Esophagus muscularis mucosa (tissue), 4 donors: ENCODE measurements around the gene WNT7A. TPM values are rescaled to one million over a fixed set of nuclear protein-coding genes. Genes with fewer than 3 reads are reported as not detected.

Source experiments
- DNase-seq: peaks from one replicate; pipeline ENCODE4 v3.0.0-alpha.2; 2017; ENCODE audit errors: extremely low spot score
- H3K27ac ChIP-seq, 4 donors: fragments of 200-600 bp; sonication (generic); replicated peaks in 1 of 4; 1 replicate in 3 of 4; 2 replicates in 1 of 4; pipeline ENCODE4 v1.5.1; 2016 to 2019; ENCODE audit warnings: mild to moderate bottlenecking in 1 of 4
- H3K27me3 ChIP-seq, 4 donors: fragments of 200-600 bp; sonication (generic); one replicate each; pipeline versions ENCODE4 v1.5.1 to v1.6.0; 2016 to 2019
- H3K36me3 ChIP-seq, 4 donors: fragments of 200-600 bp; sonication (generic); one replicate each; pipeline ENCODE4 v1.5.1; 2016 to 2019
- H3K4me1 ChIP-seq, 4 donors: fragments of 200-600 bp; sonication (generic); one replicate each; pipeline ENCODE4 v1.5.1; 2016 to 2019
- H3K4me3 ChIP-seq, 4 donors: fragments of 200-600 bp; sonication (generic); 1 replicate in 2 of 4; 2 replicates in 2 of 4; pipeline ENCODE4 v1.5.1; 2016 to 2019; ENCODE audit warnings: mild to moderate bottlenecking in 4 of 4, moderate library complexity in 1 of 4
- H3K9me3 ChIP-seq, 4 donors: fragments of 200-600 bp; sonication (generic); 1 replicate in 3 of 4; 2 replicates in 1 of 4; pipeline ENCODE4 v1.5.1; 2016 to 2019
- CTCF ChIP-seq, 3 experiments: fragments of 200-600 bp in 2 of 3; fragments of 450-650 bp in 1 of 3; sonication (generic) in 2 of 3; IDR thresholded peaks; one replicate each; pipeline ENCODE4 v1.5.1; 2017 to 2019; ENCODE audit warnings: antibody characterized with exemption in 3 of 3, mild to moderate bottlenecking in 2 of 3, moderate library complexity in 1 of 3
- EP300 ChIP-seq: sonication (generic); formaldehyde crosslinking; IDR thresholded peaks from one replicate; pipeline ENCODE4 v1.6.1; 2017; ENCODE audit warnings: antibody characterized with exemption
- POLR2A ChIP-seq: fragments of 450-650 bp; IDR thresholded peaks from one replicate; pipeline ENCODE4 v1.6.1; 2017; ENCODE audit warnings: antibody characterized with exemption, moderate library complexity, mild to moderate bottlenecking, low read depth
- POLR2AphosphoS5 ChIP-seq, 2 donors: sonication (generic); formaldehyde crosslinking; IDR thresholded peaks; one replicate each; pipeline ENCODE4 v1.6.1; 2017; ENCODE audit warnings: antibody characterized with exemption in 2 of 2
- WGBS: methylation state at CpG from one replicate; pipeline ENCODE4 v1.1.5; 2018; 5-methylcytosine and 5-hydroxymethylcytosine counted together
- intact Hi-C: fragments of 100-400 bp; cut with DNase I; formaldehyde crosslinking; loops from one replicate; pipeline ENCODE4 v1.15.1; 2023
- total RNA-seq, 4 donors: library from RNA; depleted of rRNA; stranded (reverse); fragments of >200 nt; gene quantifications; one replicate each; pipeline versions ENCODE4 v1.1.0 to v1.2.1, GENCODE V29; 2016

Gene WNT7A
- total RNA-seq, 4 donors from 2014 or later: not detected

GRCh38 chr3:13885704-13886010 is 5.8 kb upstream of the WNT7A start:
- Histone ChIP-seq H3K36me3 (no peaks in the 10 kb centered on the region), H3K4me1 (peaks cover 2 to 3% (median 2%) of the 10 kb centered on the region in 4 donors), H3K4me3 (no peak overlapping the region), H3K27me3 (peaks cover 0 to 60% (median 10%) of the 10 kb centered on the region in 4 donors), H3K9me3 (peaks cover 0 to 9% (median 6%) of the 10 kb centered on the region in 4 donors), H3K27ac (no peak overlapping the region)
- no peak for TF ChIP-seq POLR2AphosphoS5 (IDR thresholded peaks at IDR 0.05)
- TF ChIP-seq EP300: no peak
- no peak for TF ChIP-seq POLR2A
- no peak for TF ChIP-seq CTCF (IDR thresholded peaks at IDR 0.05)
- peak; percentile 45 for DNase-seq
- WGBS: 40% methylated on average over 8 of the region's 8 CpGs
- intact Hi-C loops: loop anchor here (10.0 kb wide), 1 partner anchor 391 kb away; no protein-coding TSS in a partner anchor

GRCh38 chr3:13884851-13885703 is 5.2 kb upstream of the WNT7A start:
- TF ChIP-seq POLR2A: no peak
- TF ChIP-seq CTCF (IDR thresholded peaks at IDR 0.05): peak; percentile 9 to 38 (median 24)
- peaks cover 0 to 9% (median 6%) of the 10 kb centered on the region in 4 donors for H3K9me3 ChIP-seq
- peaks cover 8 to 9% (median 8%) of the 10 kb centered on the region in 4 donors for H3K4me1 ChIP-seq
- WGBS: 20% methylated on average over 7 of the region's 7 CpGs
- H3K27ac ChIP-seq: no peak overlapping the region
- peak; percentile 81 for DNase-seq
- H3K36me3 ChIP-seq: no peaks in the 10 kb centered on the region
- no peak overlapping the region for H3K4me3 ChIP-seq
- peaks cover 0 to 66% (median 16%) of the 10 kb centered on the region in 4 donors for H3K27me3 ChIP-seq
- intact Hi-C loops: loop anchor here (10.0 kb wide), 1 partner anchor 390 kb away; no protein-coding TSS in a partner anchor

GRCh38 chr3:13883681-13884080 is 3.8 kb upstream of the WNT7A start:
- TF ChIP-seq CTCF (IDR thresholded peaks at IDR 0.05) (no peak), POLR2AphosphoS5 (IDR thresholded peaks at IDR 0.05) (no peak), EP300 (no peak), POLR2A (no peak)
- DNase-seq: peak; percentile 86
- H3K27ac ChIP-seq: no peak overlapping the region
- peaks cover 0 to 9% (median 6%) of the 10 kb centered on the region in 4 donors for H3K9me3 ChIP-seq
- no peak overlapping the region for H3K4me3 ChIP-seq
- H3K36me3 ChIP-seq: no peaks in the 10 kb centered on the region
- 37% methylated on average over 2 of the region's 2 CpGs for WGBS
- H3K27me3 ChIP-seq: peaks cover 0 to 80% (median 24%) of the 10 kb centered on the region in 4 donors
- H3K4me1 ChIP-seq: peaks cover 18 to 23% (median 22%) of the 10 kb centered on the region in 4 donors
- intact Hi-C loops: loop anchor here (10.0 kb wide), 1 partner anchor 389 kb away; no protein-coding TSS in a partner anchor

- Histone ChIP-seq H3K27ac (no peak overlapping the region), H3K27me3 (peaks cover 0 to 88% (median 30%) of the 10 kb centered on the region in 4 donors), H3K9me3 (peaks cover 0 to 9% (median 6%) of the 10 kb centered on the region in 4 donors), H3K4me1 (peaks cover 24 to 31% (median 30%) of the 10 kb centered on the region in 4 donors), H3K36me3 (no peaks in the 10 kb centered on the region), H3K4me3 (no peak overlapping the region)
- intact Hi-C loops: loop anchor here (10.0 kb wide), 1 partner anchor 388 kb away; no protein-coding TSS in a partner anchor
- TF ChIP-seq POLR2AphosphoS5 (IDR thresholded peaks at IDR 0.05) (no peak), POLR2A (no peak), CTCF (IDR thresholded peaks at IDR 0.05) (no peak), EP300 (no peak)
- DNase-seq: peak; percentile 75
- 85% methylated on average over 3 of the region's 3 CpGs for WGBS
These were observed 3.0 kb upstream of the WNT7A start for GRCh38 chr3:13882876-13883275.
